WTC11 (cell line): ENCODE results near the gene NCSTN. TPM values are rescaled to one million over a fixed set of nuclear protein-coding genes. Genes with fewer than 3 reads are reported as not detected.

ENCODE experiments used
- ATAC-seq: fragments of 200-7000 bp; cut with Tn5 transposase; 2 replicates; pipeline ENCODE4 v1.10.0; 2021; ENCODE audit warnings: mild to moderate bottlenecking, moderate library complexity
- CTCF ChIA-PET: fragments of 300-600 bp; sonication (Branson Sonifier 250); formaldehyde crosslinking; loops from one replicate; lab custom pipeline; 2021; ENCODE audit warnings: antibody characterized with exemption; lab: Charles Lee
- POLR2A ChIA-PET: fragments of 350-600 bp; sonication (Branson Sonifier 250); formaldehyde crosslinking; loops from one replicate; lab custom pipeline; 2021; ENCODE audit warnings: antibody characterized with exemption; lab: Charles Lee
- DNase-seq: peaks from one replicate; pipeline ENCODE4 v3.0.0; 2021; ENCODE audit warnings: low spot score
- H3K27ac Mint-ChIP-seq: 2 replicates; pipeline ENCODE4 v1.8.0; 2021; ENCODE audit warnings: mixed read lengths
- H3K27me3 Mint-ChIP-seq: 2 replicates; pipeline ENCODE4 v1.8.0; 2021; ENCODE audit warnings: low read depth, mild to moderate bottlenecking, moderate library complexity, mixed read lengths
- H3K36me3 Mint-ChIP-seq: 2 replicates; pipeline ENCODE4 v1.8.0; 2021; ENCODE audit warnings: mixed read lengths
- H3K4me1 Mint-ChIP-seq: 2 replicates; pipeline ENCODE4 v1.8.0; 2022; ENCODE audit warnings: mixed read lengths
- H3K4me3 Mint-ChIP-seq: 2 replicates; pipeline ENCODE4 v1.8.0; 2021; ENCODE audit warnings: mild to moderate bottlenecking, moderate library complexity, mixed read lengths
- H3K9me3 Mint-ChIP-seq: 2 replicates; pipeline ENCODE4 v1.8.0; 2021; ENCODE audit warnings: mixed read lengths
- CREM ChIP-seq: sonication (generic); formaldehyde crosslinking; IDR thresholded peaks from 2 replicates; pipeline ENCODE4 v1.8.1; 2022; ENCODE audit warnings: mild to moderate bottlenecking, missing genetic modification reagents, moderate library complexity
- FOXP1 ChIP-seq: sonication (generic); formaldehyde crosslinking; IDR thresholded peaks from 2 replicates; pipeline ENCODE4 v1.8.0; 2022; ENCODE audit warnings: missing genetic modification reagents, mild to moderate bottlenecking, moderate library complexity, borderline replicate concordance
- SMAD3 ChIP-seq: sonication (generic); formaldehyde crosslinking; IDR thresholded peaks from 2 replicates; pipeline ENCODE4 v1.8.0; 2022; ENCODE audit warnings: missing genetic modification reagents, mild to moderate bottlenecking, borderline replicate concordance
- TP53 ChIP-seq: sonication (generic); formaldehyde crosslinking; IDR thresholded peaks from 2 replicates; pipeline ENCODE4 v1.8.1; 2023; ENCODE audit warnings: mild to moderate bottlenecking, missing genetic modification reagents
- ZNF138 ChIP-seq: sonication (generic); formaldehyde crosslinking; conservative IDR thresholded peaks from 2 replicates; pipeline ENCODE4 v1.8.1; 2022; ENCODE audit warnings: mild to moderate bottlenecking, moderate library complexity, missing genetic modification reagents
- ZNF263 ChIP-seq: sonication (generic); formaldehyde crosslinking; IDR thresholded peaks from 2 replicates; pipeline ENCODE4 v1.8.1; 2022; ENCODE audit warnings: low read depth, mild to moderate bottlenecking, moderate library complexity, missing genetic modification reagents
- ZNF423 ChIP-seq: fragments of 250-450 bp; sonication (Bioruptor Pico); IDR thresholded peaks from 2 replicates; pipeline ENCODE4 v2.1.2; 2022; ENCODE audit warnings: mild to moderate bottlenecking, moderate library complexity
- total RNA-seq: library from RNA; stranded (reverse); gene quantifications from 3 replicates; pipeline ENCODE4 v1.2.3, GENCODE V29; 2021
- TF ChIP-seq, protein P1 (sequence below): fragments of 250-450 bp; sonication (Bioruptor Pico); IDR thresholded peaks from 2 replicates; pipeline ENCODE4 v1.8.0; 2021; ENCODE audit warnings: mild to moderate bottlenecking
- TF ChIP-seq, protein P2 (sequence below): sonication (generic); formaldehyde crosslinking; IDR thresholded peaks from 2 replicates; pipeline ENCODE4 v1.8.0; 2023; ENCODE audit warnings: missing genetic modification reagents
- TF ChIP-seq, protein P3 (sequence below): sonication (generic); formaldehyde crosslinking; IDR thresholded peaks from 2 replicates; pipeline ENCODE4 v1.8.0; 2022; ENCODE audit warnings: missing genetic modification reagents
- TF ChIP-seq, protein P4 (sequence below): sonication (generic); formaldehyde crosslinking; IDR thresholded peaks from 2 replicates; pipeline ENCODE4 v1.8.1; 2023; ENCODE audit warnings: mild to moderate bottlenecking, missing genetic modification reagents, borderline replicate concordance
- TF ChIP-seq, protein P5 (sequence below): sonication (generic); formaldehyde crosslinking; conservative IDR thresholded peaks from 2 replicates; pipeline ENCODE4 v1.8.1; 2023; ENCODE audit warnings: mild to moderate bottlenecking, low read depth, missing genetic modification reagents, moderate library complexity

NCSTN gene
- total RNA-seq, 1 experiment from 2014 or later = 72.7 TPM

DNA sequence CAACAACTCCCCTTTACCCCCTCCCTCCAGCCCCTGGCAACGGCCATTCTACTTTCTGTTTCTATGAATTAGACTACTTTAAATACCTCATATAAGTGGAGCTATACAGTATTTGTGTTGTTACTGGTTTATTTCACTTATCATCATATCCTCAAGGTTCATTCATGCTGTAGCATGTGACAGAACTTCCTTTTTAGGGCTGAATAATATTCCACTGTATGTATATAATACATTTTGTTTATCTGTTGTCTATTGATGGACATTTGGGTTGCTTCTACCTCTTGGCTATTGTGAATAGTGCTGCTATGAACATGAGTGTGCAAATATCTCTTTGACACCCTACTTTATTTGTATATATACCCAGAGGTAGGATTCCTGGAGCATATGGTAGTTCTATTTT lies 25.9 kb downstream of the NCSTN start (continued):
- TF ChIP-seq, protein P1, sequence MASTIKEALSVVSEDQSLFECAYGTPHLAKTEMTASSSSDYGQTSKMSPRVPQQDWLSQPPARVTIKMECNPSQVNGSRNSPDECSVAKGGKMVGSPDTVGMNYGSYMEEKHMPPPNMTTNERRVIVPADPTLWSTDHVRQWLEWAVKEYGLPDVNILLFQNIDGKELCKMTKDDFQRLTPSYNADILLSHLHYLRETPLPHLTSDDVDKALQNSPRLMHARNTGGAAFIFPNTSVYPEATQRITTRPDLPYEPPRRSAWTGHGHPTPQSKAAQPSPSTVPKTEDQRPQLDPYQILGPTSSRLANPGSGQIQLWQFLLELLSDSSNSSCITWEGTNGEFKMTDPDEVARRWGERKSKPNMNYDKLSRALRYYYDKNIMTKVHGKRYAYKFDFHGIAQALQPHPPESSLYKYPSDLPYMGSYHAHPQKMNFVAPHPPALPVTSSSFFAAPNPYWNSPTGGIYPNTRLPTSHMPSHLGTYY (CRISPR knock-in tag) = no peak
- TF ChIP-seq, protein P2, sequence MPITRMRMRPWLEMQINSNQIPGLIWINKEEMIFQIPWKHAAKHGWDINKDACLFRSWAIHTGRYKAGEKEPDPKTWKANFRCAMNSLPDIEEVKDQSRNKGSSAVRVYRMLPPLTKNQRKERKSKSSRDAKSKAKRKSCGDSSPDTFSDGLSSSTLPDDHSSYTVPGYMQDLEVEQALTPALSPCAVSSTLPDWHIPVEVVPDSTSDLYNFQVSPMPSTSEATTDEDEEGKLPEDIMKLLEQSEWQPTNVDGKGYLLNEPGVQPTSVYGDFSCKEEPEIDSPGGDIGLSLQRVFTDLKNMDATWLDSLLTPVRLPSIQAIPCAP (CRISPR knock-in tag) = no peak
- no peak for TF ChIP-seq ZNF423 (CRISPR knock-in tag)
- TF ChIP-seq SMAD3 (CRISPR knock-in tag) = no peak
- TF ChIP-seq FOXP1 (CRISPR knock-in tag) = no peak
- TF ChIP-seq ZNF138 (CRISPR knock-in tag) = no peak
- TF ChIP-seq, protein P3, sequence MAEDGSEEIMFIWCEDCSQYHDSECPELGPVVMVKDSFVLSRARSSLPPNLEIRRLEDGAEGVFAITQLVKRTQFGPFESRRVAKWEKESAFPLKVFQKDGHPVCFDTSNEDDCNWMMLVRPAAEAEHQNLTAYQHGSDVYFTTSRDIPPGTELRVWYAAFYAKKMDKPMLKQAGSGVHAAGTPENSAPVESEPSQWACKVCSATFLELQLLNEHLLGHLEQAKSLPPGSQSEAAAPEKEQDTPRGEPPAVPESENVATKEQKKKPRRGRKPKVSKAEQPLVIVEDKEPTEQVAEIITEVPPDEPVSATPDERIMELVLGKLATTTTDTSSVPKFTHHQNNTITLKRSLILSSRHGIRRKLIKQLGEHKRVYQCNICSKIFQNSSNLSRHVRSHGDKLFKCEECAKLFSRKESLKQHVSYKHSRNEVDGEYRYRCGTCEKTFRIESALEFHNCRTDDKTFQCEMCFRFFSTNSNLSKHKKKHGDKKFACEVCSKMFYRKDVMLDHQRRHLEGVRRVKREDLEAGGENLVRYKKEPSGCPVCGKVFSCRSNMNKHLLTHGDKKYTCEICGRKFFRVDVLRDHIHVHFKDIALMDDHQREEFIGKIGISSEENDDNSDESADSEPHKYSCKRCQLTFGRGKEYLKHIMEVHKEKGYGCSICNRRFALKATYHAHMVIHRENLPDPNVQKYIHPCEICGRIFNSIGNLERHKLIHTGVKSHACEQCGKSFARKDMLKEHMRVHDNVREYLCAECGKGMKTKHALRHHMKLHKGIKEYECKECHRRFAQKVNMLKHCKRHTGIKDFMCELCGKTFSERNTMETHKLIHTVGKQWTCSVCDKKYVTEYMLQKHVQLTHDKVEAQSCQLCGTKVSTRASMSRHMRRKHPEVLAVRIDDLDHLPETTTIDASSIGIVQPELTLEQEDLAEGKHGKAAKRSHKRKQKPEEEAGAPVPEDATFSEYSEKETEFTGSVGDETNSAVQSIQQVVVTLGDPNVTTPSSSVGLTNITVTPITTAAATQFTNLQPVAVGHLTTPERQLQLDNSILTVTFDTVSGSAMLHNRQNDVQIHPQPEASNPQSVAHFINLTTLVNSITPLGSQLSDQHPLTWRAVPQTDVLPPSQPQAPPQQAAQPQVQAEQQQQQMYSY (CRISPR knock-in tag) = no peak
- TF ChIP-seq, protein P4, sequence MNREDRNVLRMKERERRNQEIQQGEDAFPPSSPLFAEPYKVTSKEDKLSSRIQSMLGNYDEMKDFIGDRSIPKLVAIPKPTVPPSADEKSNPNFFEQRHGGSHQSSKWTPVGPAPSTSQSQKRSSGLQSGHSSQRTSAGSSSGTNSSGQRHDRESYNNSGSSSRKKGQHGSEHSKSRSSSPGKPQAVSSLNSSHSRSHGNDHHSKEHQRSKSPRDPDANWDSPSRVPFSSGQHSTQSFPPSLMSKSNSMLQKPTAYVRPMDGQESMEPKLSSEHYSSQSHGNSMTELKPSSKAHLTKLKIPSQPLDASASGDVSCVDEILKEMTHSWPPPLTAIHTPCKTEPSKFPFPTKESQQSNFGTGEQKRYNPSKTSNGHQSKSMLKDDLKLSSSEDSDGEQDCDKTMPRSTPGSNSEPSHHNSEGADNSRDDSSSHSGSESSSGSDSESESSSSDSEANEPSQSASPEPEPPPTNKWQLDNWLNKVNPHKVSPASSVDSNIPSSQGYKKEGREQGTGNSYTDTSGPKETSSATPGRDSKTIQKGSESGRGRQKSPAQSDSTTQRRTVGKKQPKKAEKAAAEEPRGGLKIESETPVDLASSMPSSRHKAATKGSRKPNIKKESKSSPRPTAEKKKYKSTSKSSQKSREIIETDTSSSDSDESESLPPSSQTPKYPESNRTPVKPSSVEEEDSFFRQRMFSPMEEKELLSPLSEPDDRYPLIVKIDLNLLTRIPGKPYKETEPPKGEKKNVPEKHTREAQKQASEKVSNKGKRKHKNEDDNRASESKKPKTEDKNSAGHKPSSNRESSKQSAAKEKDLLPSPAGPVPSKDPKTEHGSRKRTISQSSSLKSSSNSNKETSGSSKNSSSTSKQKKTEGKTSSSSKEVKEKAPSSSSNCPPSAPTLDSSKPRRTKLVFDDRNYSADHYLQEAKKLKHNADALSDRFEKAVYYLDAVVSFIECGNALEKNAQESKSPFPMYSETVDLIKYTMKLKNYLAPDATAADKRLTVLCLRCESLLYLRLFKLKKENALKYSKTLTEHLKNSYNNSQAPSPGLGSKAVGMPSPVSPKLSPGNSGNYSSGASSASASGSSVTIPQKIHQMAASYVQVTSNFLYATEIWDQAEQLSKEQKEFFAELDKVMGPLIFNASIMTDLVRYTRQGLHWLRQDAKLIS = no peak

DNA sequence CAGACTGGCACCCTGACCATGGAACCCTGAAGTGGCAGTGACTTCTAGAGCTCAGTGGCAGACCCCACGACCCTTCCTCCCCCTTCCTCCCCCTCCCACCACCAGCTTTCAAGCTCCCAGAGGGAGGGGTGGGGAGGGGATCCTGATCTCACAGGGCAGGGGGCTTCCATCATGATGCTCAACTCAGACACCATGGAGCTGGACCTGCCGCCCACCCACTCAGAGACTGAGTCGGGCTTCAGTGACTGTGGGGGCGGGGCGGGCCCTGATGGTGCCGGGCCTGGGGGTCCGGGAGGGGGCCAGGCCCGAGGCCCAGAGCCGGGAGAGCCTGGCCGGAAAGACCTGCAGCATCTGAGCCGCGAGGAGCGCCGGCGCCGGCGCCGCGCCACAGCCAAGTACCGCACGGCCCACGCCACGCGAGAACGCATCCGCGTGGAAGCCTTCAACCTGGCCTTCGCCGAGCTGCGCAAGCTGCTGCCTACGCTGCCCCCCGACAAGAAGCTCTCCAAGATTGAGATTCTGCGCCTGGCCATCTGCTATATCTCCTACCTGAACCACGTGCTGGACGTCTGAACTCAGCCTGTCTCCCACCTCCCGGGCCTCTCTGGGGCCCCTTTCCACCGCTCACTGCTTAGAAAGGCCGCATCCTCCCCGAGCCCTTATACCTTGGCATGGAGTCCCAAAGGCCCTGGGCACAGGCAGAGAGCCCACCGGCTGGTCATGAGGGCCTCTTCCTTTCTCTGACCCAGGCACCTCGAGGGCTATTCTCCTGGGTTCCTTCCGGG lies 27.6 kb downstream of the NCSTN start:
- CTCF ChIA-PET = interaction anchor here (0.6 to 2.0 kb wide), 7 partner anchors 16 to 1237 kb away, joined by 3 to 20 read pairs (median 4); no protein-coding TSS in a partner anchor
- Mint-ChIP-seq H3K27me3 (no peaks in the 10 kb centered on the region), H3K27ac (no peak overlapping the region), H3K36me3 (no peaks in the 10 kb centered on the region), H3K4me3 (no peak overlapping the region), H3K9me3 (no peaks in the 10 kb centered on the region), H3K4me1 (peaks cover 31% of the 10 kb centered on the region)
- no peak for DNase-seq
- no peak for ATAC-seq
- TF ChIP-seq TP53 (CRISPR knock-in tag) = no peak
- no peak for TF ChIP-seq ZNF263 (CRISPR knock-in tag)
- TF ChIP-seq, protein P5, sequence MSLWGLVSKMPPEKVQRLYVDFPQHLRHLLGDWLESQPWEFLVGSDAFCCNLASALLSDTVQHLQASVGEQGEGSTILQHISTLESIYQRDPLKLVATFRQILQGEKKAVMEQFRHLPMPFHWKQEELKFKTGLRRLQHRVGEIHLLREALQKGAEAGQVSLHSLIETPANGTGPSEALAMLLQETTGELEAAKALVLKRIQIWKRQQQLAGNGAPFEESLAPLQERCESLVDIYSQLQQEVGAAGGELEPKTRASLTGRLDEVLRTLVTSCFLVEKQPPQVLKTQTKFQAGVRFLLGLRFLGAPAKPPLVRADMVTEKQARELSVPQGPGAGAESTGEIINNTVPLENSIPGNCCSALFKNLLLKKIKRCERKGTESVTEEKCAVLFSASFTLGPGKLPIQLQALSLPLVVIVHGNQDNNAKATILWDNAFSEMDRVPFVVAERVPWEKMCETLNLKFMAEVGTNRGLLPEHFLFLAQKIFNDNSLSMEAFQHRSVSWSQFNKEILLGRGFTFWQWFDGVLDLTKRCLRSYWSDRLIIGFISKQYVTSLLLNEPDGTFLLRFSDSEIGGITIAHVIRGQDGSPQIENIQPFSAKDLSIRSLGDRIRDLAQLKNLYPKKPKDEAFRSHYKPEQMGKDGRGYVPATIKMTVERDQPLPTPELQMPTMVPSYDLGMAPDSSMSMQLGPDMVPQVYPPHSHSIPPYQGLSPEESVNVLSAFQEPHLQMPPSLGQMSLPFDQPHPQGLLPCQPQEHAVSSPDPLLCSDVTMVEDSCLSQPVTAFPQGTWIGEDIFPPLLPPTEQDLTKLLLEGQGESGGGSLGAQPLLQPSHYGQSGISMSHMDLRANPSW (CRISPR knock-in tag) = no peak
- no peak for TF ChIP-seq CREM (CRISPR knock-in tag)
- POLR2A ChIA-PET = interaction anchor here (0.7 to 2.1 kb wide), 2 partner anchors 8 to 226 kb away, joined by 3 to 9 read pairs; no protein-coding TSS in a partner anchor
